HG03025 (cell line): ENCODE results near the gene CHIA.

Experiments
- ATAC-seq: cut with Tn5 transposase; IDR thresholded peaks from one replicate; pipeline ENCODE4 v1.9.1; 2021; ENCODE audit warnings: mild to moderate bottlenecking, moderate library complexity; ENCODE audit not compliant: unreplicated experiment, low FRiP score

CHIA gene

DNA sequence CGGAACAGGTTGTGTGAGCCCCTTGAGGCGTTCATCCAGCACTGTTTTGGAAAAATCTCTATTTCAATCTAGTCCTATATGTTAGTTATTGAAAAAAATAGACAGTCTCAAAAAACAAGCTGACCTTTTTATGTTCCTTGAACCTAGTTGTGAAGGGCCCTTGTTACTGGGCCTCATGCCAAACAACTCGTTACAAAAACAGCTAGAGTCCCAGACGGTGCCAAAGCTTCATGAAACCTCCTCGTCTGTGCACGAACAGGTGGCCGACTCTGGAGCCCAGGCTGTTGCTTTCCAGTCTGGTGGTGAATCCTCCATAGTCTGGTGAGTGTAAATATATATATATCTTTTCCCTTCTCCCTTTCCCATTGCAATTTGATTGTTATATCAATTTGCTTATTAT lies at the start of gene CHIA:
TSS of gene CHIA (plus strand) at position 222 of the 400 bp plus-strand sequence. CDS start 19,617 bp downstream, outside the sequence.
- no peak for ATAC-seq

GRCh38 chr1:111241797-111242196 lies 48.9 kb upstream of the CHIA start:
- ATAC-seq = no peak

DNA sequence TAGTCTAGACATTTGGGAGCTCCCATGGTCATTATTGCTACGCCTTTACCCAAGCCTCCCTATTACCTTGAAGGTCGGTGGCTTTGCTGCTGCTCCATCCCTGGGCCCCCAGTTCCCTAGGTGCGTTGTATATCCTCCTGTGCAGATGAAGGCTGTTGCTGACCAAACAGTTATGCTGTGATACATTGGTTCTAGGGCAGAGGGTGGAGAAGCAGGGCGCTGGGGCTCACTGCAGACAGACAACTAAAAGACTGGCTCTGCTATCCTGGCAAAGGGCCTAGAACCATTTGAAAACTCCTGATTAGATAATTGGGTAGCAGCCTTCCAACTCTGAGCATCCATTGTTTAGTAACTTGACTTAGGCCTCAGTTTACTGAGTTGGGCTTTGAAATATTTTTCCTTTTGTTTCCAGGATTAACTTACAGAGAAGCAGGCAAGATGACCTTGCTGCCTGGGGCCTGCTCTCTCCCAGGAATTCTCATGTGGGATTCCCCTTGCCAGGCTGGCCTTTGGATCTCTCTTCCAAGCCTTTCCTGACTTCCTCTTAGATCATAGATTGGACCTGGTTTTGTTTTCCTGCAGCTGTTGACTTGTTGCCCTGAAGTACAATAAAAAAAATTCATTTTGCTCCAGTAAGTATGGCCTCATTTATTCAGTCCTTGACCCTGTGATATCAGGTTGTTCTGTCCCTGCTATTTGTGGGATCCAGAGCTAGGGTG lies 47.7 kb upstream of the CHIA start:
- no peak for ATAC-seq

DNA sequence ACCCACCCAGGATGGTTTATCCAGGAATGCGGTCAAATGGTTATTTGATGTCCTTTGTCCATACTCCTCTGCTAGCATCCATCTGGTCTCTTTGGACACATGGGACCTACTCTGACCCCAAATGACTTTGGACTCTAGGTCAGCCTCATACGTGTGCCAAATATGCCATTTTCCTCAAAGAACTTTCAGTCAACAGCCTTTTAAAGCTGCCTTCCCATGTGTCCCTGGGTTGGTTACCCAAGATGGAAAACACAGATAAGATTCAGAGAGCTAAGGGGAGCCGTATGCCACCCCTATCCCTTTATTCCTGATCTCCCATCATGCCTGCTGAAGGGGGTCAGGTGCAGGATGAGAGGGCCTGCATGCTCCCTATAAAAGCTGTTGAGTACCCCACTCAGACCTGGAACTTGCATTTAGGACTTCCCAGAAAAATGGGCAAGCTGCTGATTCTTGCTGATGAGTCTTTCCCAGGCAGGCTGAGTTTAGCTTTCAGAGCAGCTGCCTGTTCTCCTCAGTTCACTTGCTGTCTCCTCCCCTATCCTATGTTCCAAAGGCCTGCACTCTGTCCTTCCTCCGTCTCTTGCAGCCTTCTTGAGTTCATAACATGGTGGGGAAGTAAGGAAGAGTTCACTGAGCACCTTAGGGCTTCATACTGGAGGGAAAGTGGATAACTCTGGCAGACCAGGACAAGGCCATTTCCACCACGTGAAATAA lies 43.4 kb upstream of the CHIA start:
- no peak for ATAC-seq

- no peak for ATAC-seq
Measured at GRCh38 chr1:111249960-111250359, 40.7 kb upstream of the CHIA start.

GRCh38 chr1:111251570-111251969 lies 39.1 kb upstream of the CHIA start:
- no peak for ATAC-seq

DNA sequence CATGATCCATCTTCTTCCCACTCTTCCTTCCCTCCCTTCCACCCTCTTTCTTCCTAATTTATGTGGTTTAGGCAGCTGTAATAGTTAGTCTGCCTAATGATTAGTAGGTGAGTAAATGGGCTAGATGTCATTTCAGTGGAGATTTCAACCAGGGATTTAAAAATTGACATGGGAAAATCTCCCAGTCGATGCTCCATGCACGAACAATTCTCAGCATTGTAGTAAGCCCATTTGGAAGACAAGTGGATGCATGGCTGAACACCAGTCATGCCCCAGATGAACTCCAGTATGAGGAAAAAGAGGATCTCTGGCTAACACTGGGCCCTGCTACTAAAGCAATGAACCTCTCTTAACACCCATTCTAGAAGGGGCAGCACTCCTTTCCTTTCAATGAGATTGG lies 37.9 kb upstream of the CHIA start:
- ATAC-seq = no peak

DNA sequence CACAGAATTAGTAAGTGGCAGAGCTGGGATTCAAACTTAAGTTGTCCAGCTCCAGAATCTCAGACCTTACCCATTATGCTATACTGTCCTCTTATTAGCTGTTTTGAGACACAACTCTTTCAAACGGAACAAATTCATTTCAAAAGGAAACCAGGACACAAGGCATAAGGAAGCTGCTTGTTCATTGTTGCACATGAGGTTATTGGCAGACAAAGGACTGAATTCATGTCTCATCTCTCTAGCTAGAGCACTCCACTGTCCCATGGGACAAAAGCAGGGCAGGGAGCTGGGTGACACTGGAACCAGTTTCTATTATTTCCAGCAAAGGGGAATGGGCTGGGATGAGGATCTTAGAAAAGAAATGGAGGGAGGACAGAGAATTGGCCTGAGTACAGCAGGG lies 36.8 kb upstream of the CHIA start:
- no peak for ATAC-seq

- no peak for ATAC-seq
Measured at GRCh38 chr1:111256988-111257658, 33.5 kb upstream of the CHIA start.

- ATAC-seq = no peak
Measured at GRCh38 chr1:111267801-111268508, 22.7 kb upstream of the CHIA start.

- ATAC-seq = no peak
Measured at GRCh38 chr1:111269825-111270406, 20.7 kb upstream of the CHIA start.

DNA sequence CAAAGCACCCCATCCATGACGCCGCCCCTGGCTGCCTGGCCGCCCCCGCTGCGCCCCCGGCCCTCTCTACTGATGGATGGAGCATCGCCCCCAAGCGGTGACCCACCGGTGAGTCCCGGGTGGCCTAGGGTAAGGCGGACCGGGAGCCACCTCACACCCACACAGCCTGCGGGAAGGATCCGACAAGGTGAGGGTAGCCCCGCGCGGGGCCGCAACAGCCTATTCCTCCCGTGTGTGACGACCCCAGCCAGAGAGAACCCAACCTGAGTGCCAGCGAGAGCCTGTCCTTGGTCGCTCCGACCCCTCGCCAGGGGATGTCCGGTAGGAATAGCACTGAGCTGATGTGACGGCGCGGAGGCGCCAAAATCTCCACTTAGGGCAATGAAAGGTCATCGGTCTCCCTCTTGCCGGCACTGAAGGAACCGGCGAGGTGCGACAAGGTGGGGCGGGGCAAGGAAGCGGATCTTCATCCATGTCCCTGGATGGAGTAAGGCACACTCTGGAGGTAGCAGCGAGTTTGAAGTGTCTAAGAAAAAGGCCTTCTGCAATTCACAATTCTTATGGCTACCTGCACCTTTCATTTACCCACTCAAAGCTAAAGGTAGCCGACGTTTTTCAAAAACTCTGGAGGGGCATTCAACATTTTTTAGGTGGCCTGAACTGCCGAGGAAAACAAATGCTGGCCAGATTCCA lies 19.7 kb upstream of the CHIA start:
- ATAC-seq = no peak

GRCh38 chr1:111271464-111271801 lies 19.2 kb upstream of the CHIA start:
- ATAC-seq = no peak

- ATAC-seq = no peak
Measured at GRCh38 chr1:111272081-111272480, 18.6 kb upstream of the CHIA start.

GRCh38 chr1:111274653-111275052 lies 16.0 kb upstream of the CHIA start:
- no peak for ATAC-seq

DNA sequence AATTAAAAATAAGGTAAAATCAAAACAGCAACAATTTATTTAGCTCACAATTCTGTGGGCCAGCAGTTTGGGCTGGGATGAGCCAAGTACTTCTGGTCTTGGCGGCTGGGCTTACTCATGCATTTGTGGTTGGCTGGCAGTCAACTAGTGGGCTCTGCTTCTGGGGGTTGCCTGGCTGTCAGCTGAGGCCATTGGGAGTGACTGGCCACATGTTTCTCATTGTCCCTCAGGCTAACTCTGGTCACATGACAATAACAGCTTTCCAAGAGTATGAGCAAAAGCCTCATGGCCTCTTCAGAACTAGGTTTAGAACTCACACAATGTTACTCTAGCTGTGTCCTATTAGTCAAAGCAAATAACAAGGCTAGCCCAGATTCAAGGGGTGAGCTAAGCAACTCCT lies 15.6 kb upstream of the CHIA start:
- ATAC-seq = no peak

GRCh38 chr1:111275780-111276433 lies 14.7 kb upstream of the CHIA start:
- no peak for ATAC-seq

DNA sequence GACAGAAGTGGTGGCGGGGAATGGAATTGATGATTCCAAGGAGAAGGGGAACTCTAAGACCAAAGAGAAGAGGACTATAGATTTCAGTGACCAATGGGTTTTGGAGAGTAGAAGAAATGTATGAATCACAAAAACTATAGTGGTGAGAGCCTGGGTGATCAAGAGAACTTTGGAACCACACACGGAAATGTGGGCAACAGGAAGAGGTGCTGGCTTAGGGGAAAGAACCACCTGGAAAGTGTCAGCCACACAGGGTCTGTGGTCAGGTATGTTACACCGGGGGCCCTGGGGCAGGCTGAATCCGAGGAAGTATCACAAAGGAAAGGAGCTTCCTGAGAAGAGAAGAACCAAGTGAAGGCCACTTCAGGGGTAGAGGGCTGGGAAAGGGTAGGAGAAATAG lies 11.5 kb upstream of the CHIA start:
- no peak for ATAC-seq

GRCh38 chr1:111280267-111280666 lies 10.4 kb upstream of the CHIA start:
- no peak for ATAC-seq

GRCh38 chr1:111281411-111281810 lies 9.2 kb upstream of the CHIA start:
- ATAC-seq = no peak
